NCI-H1417 (cell line): ENCODE data around the gene PHYKPL.

Source experiments
- DNase-seq, 3 experiments: peaks; one replicate each; lab custom pipeline; 2025; lab: John Stamatoyannopoulos, UW

The PHYKPL gene

DNA sequence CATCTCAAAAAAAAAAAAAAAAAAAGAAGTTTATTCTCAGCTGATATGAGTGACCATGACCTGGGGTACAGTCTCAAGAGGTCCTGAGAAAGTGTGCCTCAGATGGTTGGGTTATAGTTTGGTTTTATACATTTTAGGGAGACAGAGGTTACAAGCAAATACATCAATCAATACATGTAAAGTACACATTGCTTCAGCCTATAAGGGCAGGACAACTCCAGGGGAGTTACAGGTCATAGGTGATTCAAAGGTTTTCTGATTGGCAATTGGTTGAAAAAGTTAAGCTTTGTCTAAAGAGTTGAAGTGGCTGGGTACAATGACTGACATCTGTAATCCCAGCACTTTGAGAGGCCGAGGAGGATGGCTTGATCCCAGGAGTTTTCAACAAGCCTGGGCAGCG is 43.2 kb downstream of the PHYKPL start:
- no peak for DNase-seq

DNA sequence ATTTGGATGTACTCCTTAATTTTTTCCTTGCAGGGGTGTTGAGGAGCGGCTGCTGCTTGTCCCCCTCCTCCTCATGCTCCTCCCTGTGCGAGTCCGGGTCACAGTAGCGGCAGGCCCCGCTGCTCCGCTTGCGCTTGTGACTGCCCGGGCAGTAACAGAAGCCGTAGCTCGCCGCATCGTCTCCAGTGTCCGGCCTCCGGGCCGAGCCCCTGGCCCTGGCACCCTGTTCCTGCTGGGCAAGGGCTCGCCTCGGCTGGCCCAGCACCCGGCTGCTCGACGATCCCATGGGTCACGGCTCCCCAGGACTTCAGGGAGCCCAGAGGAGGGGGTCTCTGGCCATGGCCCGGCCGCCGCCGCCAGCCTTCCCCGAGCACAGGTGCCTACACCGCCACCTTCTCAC is 45.6 kb downstream of the PHYKPL start, which contains the start of gene GMCL2:
Gene GMCL2, minus strand, starts transcription at position 358 of the 400 bp plus-strand sequence. Its CDS starts 72 bp downstream, at position 286.
- no peak for DNase-seq

DNA sequence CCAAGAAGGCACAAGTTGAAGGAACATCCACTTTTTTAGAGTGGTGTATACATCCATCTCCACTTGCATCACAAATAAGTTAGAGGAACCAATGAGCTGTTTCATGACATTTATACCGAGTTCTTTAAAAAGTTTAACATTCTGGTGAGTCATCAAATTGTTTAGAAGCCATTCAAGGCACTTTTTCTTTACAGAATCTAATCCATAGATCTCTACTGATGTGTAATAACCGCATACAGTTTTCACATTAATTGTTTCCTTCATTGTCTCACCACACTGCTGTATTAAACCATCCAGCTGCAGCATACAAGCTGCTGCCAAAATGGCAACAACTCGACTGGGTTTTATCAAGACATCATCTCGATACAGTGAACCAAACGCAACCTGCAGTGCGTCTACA is 46.2 kb downstream of the PHYKPL start:
- no peak for DNase-seq

DNA sequence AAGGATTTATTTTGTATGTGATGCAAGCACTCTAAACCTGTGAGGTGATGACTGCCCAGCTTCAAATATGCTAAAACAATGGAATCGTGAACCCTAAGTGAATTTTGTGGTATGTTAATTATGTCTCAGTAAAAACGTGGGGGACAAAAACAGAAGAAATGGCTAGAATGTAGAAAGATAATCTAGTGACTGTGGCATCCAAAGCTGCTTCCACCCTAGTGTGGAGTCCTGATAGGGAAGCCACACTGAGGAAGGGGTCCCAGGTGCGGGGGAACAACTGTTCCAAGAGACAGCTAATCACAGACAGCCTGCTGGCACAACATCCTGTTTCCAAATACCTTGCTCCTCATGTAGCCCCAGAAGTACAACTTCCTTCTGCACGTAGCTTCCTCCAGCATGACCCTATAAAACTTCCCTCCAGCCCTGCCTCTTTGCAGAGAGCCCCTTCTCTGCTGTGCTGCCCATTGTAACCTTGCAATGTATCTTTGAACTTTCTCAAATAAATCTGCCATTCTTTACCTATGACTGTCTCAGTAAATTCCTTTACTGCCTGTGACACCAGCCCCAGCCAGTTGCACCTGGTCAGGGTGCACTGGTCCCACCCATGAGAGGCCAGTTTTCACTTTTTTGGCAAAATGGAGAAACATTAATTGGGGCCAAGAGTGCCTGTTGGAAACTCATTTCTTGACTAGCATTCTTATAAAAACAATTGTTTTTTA is 50.3 kb downstream of the PHYKPL start:
- DNase-seq, result no peak

DNA sequence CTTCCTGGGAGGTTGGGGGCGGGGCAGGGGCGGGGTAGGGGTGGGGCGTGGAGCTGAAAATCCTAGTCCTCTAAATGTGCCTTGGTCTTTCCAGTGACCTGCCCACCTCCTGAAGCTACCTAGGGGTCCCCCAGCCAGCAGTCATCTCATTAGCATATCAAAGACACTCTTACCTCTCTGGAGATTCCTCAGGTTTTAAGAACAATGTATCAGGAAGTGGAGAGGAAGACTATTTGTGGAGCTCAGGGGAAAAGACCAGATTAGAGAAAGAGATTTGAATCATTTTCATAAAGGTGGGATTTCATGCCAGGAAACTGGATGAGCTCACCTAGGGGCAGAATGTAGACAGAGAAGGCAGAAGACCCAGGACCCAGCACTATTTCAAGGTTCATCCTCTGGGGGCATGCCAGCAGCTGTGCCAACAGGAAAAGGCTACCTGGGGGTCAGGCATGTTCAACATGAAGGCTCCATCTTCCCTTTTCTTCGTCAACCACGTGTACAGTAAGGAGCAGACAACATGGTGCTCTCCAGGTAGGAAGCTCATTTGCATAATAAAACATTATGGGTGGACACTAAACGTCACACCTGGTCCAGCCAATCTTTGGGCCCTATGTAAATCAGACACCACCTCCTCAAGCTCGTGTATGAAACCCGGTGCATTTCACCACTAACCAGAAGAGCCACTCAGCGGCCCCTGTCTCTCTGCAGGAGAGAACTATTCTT is 52.3 kb downstream of the PHYKPL start:
- no peak for DNase-seq

DNA sequence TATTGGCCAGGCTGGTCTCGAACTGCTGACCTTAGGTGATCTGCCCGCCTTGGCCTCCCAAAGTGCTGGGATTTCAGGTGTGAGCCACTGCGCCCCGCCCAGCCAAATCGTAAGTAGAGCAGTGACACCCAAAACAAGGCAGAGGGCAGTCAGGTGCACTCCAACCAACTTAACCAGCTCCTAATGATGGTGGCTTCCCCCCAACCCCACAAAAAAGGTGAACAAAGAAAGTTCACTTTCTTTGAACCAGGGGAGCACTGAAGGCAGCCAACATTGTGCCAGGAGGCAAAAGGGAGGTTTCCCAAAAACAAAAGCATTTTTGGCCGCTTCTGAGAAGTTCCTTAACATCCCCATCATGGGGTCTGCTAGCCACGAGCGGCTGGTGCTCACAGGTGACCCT is 55.0 kb downstream of the PHYKPL start:
- DNase-seq, result no peak

DNA sequence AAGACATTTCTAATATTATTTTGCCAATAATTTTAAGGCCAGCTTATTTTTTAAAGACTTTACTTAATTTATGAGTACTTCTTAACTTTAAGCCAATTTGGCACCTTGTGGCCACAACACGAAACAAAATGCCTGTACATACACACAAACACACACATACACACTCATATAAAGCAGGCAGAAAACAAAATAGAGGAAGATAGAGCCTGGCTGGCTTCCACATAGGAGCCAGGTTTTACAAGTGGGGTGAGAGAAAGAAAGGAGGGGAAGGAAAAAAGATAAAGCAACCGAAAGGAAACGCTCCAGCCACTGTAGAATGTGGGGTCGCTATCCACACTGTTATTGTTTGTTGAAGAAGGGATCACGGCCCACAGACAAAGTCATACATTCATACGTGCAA is 55.8 kb downstream of the PHYKPL start:
- no peak for DNase-seq

DNA sequence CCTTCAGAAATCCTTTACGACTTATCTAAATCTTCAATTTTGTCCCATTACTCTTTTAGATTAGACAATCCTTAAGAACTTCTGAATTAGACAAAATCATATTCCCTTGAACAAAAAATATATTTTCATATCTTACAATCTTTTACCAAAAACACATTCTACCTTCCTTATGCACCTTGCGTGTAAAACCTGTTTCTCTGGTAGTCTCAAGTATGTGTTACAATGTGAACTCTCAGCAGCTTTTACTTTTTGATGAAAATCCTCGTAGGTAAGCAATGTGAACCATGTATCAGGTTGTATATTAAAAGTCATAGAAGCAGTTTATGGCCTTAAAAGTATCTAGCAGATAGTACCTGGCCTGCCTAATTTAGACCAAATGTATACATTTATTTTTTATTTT is 58.1 kb downstream of the PHYKPL start:
- no peak for DNase-seq

DNA sequence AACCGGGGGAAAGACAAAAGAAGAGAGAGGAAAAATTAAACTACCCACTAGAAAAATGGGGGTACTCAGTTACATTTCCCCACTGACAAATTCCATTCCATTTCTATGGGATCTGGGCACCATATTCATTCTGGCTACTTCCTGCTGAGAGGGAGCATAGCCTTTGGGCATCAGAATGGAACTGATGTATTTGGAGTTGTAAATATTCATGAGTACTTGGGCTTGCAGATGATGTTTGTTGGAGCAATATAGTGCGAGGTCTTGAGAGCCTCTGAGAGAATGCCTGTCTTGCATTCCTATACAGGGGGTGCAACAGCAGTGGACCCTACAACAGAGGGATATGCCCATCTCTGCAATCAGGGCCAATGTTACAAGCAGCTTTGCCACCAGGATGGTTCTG is 62.1 kb downstream of the PHYKPL start:
- DNase-seq, result no peak

DNA sequence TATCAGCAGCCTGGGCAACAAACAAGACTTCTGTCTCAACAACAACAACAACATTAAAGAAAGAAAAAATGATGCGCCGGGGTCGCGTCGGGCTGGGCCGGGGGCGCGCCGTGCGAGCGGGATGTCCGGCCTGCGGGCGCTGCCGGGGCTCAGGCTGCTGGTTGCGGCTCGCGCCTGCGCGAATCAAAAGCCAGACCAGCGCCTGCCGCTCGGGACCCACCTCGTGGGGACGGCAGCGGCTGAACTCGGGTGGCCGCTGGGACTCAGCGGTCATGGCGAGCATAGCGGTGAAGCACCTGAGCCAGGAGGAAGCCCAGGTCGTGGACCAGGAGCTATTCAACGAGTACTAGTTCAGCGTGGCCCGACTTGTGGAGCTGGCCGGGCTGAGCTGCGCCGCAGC is 67.0 kb downstream of the PHYKPL start:
- no peak for DNase-seq

DNA sequence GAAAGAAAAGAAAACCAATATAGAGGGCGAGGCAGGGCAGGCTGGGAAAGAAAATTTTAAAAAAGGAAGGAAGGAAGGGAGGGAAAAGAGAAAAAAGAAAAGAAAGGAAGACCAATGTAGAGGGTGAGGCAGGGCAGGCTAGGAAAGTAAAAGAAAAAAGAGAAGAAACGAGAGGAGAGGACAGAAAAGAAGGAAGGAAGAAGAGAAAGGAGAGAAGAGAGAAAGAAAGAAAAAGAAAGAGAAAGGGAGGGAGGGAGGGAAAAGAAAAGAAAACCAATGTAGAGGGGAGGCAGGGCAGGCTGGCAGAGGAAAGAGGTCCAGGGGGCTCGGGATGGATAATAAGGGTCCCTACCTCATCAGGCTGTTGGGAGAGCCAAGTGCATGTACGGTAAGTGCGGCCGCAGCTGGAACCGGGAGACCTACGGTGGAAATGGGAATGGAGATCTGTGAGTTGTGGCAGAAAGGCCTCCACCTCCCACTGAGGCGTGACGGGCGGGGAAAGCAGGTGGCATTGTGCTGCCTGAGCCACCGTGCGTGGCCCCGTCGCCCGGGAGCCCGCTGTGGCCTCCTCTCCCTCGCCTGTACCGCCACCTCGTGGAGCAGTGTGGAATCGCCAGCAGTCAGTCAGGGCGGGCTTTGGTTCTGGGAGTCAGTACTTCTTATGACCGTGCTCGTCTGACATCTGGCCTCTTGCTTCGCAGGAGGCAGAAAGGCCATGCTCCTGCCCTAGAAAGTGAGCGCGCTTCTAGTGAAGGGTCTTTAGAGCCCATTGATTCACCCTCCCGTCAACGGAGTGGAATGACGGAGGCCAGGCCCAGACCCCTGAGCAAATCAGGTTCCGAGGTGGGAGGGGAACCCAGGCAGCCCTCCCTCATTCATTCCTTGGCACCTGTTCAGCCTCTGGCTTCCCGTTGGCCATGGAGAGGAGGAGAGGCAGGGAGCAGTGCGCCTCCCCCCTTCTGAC is 68.5 kb downstream of the PHYKPL start:
- peak; percentile 87 to 95 (median 93) for DNase-seq

DNA sequence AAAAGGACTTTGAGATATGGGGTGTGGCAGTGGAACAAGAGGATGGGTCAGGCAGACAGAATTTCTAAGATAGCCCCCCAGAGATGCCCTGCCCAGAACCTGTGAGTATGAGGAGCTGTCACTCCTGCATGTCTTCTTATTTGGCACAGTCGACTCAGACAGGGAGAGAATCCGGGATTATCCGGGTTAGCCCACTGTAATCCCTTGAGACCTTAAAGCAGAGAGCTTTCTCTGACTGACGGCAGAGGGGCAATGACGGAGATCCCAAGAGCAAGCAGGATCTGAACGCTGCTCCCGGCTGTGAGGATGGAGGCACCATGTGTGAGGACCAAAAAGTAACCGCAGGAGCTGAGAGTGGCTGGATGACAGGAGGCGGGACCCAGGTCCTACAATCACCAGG is 70.1 kb downstream of the PHYKPL start:
- no peak for DNase-seq

DNA sequence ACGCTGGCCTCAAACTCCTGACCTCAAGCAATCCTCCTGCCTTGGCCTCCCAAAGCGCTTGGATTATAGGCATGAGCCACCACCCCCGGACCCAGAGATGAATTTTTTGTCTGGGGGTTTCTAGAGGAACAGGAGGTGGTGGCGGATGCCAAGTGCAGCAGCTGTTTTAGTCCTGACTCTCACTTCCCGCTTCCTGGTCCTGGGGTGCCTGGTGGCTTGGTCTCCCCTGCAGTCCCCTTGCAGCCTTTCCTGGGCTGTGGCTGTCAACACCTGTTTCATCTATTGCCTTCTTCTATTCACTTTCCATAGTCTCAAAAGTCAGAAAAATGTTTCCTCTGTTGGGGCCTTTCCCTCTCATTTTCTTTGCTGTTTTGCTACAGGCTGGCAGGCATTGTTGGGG is 72.4 kb downstream of the PHYKPL start:
- no peak for DNase-seq
